SK-N-MC (cell line): ENCODE data around the gene PEPD.

Source experiments
- EZH2 ChIP-seq: fragments of 200-600 bp; sonication (generic); IDR thresholded peaks from one replicate; pipeline ENCODE4 v1.6.1; 2017; ENCODE audit warnings: antibody characterized with exemption
- FOXP2 ChIP-seq: optimal IDR thresholded peaks from 2 replicates; pipeline ENCODE3; 2011; ENCODE audit warnings: mild to moderate bottlenecking, moderate library complexity; ENCODE audit not compliant: insufficient read depth; ENCODE audit errors: extremely low read length, control extremely low read depth
- POLR2AphosphoS5 ChIP-seq: IDR thresholded peaks from 2 replicates; pipeline ENCODE4 v1.6.1; 2012; ENCODE audit warnings: mild to moderate bottlenecking, low read depth, low read length, borderline replicate concordance

DNA sequence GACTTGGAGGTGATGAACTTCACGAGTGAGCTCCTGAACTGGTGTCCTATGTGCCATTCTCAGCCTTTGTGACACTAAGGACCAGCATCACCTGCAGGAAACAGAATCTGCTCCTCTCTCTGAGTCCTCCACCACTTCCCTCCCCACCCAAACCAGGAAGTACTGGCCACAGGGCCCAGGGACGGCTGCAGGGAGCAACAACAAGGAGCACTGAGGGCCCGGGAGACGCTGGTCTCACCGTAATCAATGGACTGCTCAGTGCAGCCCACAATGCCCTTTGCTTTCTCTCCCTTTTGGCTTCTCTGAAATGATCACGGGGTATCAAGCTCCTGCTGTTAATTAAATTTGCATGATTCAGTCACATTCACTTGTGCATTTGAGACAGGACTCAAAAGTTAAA, 18.6 kb downstream of the PEPD start:
- no peak for TF ChIP-seq EZH2
- TF ChIP-seq FOXP2 = no peak
- TF ChIP-seq POLR2AphosphoS5 = no peak
